Measurements from ENCODE around the gene KIFC3.

KIFC3 gene

DNA sequence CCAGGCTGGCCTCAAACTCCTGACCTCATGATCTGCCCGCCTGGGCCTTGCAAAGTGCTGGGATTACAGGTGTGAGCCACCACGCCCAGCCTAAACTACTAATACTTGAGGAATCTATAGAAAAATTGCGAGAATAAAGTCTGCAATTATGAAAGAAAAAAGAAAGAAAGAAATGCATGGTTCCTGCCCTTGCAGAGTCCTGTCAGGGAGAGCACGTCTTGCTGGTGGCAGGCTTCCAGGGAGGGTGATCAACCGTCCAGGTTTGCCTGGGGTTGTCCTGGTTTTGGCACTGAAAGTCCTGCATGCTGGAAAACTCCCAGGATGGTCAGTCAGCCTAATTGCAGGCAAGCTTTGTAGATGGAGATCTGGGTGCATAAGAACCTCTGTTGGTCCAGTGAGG is 21.5 kb upstream of the KIFC3 start:
- no peak overlapping the region for H3K4me3 ChIP-seq (replicated peaks; ENCODE audit: low read depth, low read length)
- DNase-seq (ENCODE audit: low read depth): no peak
- TF ChIP-seq, protein P1, sequence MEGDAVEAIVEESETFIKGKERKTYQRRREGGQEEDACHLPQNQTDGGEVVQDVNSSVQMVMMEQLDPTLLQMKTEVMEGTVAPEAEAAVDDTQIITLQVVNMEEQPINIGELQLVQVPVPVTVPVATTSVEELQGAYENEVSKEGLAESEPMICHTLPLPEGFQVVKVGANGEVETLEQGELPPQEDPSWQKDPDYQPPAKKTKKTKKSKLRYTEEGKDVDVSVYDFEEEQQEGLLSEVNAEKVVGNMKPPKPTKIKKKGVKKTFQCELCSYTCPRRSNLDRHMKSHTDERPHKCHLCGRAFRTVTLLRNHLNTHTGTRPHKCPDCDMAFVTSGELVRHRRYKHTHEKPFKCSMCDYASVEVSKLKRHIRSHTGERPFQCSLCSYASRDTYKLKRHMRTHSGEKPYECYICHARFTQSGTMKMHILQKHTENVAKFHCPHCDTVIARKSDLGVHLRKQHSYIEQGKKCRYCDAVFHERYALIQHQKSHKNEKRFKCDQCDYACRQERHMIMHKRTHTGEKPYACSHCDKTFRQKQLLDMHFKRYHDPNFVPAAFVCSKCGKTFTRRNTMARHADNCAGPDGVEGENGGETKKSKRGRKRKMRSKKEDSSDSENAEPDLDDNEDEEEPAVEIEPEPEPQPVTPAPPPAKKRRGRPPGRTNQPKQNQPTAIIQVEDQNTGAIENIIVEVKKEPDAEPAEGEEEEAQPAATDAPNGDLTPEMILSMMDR (IDR thresholded peaks at IDR 0.05; ENCODE audit: low read length, missing control alignments): no peak

DNA sequence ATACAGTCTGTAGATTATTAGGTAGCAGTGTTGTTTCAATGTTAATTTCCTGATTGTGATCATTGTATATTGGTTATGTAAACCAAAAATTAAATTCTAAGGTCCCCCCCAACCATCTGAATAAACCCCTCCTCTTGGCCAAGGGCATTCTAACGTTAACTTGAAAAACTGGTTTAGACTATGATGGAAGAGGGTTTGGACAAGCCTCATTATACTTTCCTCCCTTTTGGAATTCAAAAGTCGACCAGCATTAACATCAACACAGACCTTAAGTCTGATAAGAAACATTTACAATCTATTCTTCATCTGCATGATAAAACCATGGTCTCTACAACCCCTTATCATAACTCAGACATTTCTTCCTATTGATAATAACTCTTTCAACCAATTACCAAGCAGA is 20.6 kb upstream of the KIFC3 start:
- H3K4me3 ChIP-seq (replicated peaks; ENCODE audit: low read depth, low read length): no peak overlapping the region
- TF ChIP-seq, protein P1 (IDR thresholded peaks at IDR 0.05; ENCODE audit: low read length, missing control alignments): no peak
- no peak for DNase-seq (ENCODE audit: low read depth)

DNA sequence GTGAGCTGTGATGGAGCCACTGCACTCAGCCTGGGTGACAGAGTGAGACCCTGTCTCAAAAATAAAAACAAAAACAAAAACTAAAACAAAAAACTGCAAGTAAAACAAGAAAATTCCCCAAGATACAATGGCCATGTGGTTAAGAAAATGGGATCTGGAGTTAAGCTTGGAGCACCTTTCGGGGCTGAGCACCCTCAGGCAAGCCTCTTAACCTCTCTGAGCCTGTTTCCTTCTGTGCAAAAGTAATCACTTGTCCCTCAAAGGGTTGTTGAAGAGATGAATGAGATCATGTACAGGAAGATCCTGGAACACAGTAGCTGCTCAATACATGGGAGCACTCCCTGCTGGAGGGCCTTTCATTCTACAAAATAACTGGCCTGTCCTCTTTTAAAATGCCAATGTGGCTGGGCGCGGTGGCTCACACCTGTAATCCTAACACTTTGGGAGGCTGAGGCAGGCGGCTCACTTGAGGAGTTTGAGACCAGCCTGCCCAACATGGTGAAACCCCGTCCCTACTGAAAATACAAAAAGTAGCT is 19.8 kb upstream of the KIFC3 start:
- H3K4me3 ChIP-seq (replicated peaks; ENCODE audit: low read depth, low read length): no peak overlapping the region
- TF ChIP-seq, protein P1 (IDR thresholded peaks at IDR 0.05; ENCODE audit: low read length, missing control alignments): no peak
- no peak for DNase-seq (ENCODE audit: low read depth)

DNA sequence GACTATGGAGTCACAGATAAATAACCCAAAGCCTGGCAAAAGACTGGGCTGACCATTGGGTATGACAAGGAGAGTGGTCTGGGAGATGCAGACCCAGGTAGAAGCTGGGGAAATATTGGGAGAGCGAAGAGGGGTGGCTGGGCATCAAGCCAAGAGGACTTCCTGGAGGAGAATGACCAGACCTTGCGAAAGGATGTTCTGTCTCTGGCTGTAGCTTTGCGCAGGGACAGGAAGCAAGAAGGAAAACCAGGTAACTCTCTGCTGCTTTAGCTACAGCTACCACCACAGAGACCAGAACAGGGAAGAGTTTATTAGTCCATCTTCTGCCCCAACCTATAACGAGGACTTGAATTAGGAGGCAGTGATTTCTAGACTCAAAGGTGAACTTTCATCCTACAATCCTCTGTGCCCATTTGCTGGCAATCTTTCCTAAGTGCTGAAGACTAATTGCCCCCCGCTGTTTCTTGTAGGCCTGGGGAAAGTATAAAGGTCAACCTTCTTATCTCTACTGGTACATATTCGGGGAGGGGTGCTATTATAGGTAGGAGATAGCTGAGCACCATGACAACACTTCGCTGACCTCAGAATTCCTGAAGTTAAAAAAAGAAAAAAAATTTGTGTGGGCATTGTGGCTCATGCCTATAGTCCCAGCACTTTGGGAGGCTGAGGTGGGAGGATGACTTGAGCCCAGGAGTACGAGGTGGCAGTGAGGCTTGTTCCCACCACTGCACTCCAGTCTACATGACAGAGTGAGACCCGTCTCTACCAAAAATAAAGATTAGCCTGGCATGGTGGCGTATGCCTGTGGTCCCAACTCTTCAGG is 19.1 kb upstream of the KIFC3 start:
- TF ChIP-seq, protein P1 (IDR thresholded peaks at IDR 0.05; ENCODE audit: low read length, missing control alignments): no peak
- H3K4me3 ChIP-seq (replicated peaks; ENCODE audit: low read depth, low read length): no peak overlapping the region

DNA sequence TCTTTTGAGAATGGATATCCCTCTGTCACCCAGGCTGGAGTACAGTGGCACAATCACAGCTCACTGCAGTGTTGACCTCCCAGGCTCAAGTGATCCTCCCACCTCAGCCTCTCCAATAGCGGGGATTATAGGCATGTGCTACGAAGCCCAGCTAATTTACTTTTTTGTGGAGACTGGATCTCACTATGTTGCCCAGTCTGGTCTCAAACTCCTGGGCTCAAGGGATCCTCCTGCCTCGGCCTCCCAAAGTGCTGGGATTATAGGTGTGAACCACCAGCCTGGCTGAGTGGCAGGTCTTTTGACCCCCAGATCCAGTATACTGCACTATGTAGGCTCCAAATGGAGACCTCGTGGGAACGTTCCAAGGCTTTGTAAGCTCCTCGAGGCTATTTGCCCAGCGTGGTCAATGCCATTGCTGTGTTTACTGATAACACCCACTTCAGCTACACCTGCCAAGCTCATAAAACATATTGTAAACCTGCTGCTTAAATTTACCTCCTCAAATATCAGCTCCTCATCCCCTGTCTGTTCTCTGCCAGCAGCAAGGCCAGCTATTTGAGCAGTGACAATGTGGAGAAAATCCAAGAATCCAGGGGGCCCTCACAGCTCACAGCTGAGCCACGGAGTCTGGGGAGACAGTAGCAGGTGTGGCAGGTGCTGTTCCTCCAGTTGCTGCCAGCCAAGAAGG is 16.2 kb upstream of the KIFC3 start:
- no peak for DNase-seq (ENCODE audit: low read depth)

More for the DNA sequence above, 19.1 kb upstream of the KIFC3 start:
- DNase-seq (ENCODE audit: low read depth): no peak

DNA sequence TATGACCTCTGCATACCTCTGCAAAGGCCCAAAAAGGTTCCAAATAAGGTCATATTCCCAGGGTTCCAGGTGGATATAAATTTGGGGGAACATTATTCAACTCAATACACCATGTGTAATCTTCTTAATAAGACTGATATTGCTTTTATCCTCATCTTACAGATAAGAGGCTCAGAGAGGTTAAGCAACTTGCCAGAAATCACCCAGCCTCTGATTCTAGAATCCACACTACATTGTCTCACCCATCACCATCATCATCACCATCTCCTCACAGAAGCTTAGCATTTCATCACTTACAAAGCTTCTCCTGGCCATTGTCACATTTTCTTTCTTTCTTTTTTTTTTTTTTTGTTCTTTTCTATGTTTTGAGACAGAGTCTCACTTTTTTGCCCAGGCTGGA is 15.4 kb upstream of the KIFC3 start:
- TF ChIP-seq, protein P1 (IDR thresholded peaks at IDR 0.05; ENCODE audit: low read length, missing control alignments): no peak
- DNase-seq (ENCODE audit: low read depth): no peak
- H3K4me3 ChIP-seq (replicated peaks; ENCODE audit: low read depth, low read length): no peak overlapping the region

More for the DNA sequence above, 16.2 kb upstream of the KIFC3 start:
- H3K4me3 ChIP-seq (replicated peaks; ENCODE audit: low read depth, low read length): no peak overlapping the region
- TF ChIP-seq, protein P1 (IDR thresholded peaks at IDR 0.05; ENCODE audit: low read length, missing control alignments): no peak

Measured in fibroblast of pulmonary artery (primary cell).